Stimulated activated naive CD8-positive, alpha-beta T cell treated with anti-CD3 and anti-CD28 coated beads, Interleukin-15, amount 100 ng/mL, for 72 hours (primary cell): Measurements from ENCODE around the gene ADAT2.

Experiments used
- ATAC-seq: fragments of 150-1000 bp; cut with Tn5 transposase; 2 replicates; pipeline ENCODE4 v1.10.0; 2021; ENCODE audit warnings: mild to moderate bottlenecking, moderate library complexity
- DNase-seq, 2 donors: peaks; one replicate each; pipeline ENCODE4 v3.0.0; 2021 to 2022
- H3K27ac Mint-ChIP-seq, 2 donors: one replicate each; pipeline ENCODE4 v1.8.0; 2022; ENCODE audit warnings: mild to moderate bottlenecking in 2 of 2, mixed read lengths in 2 of 2, moderate library complexity in 2 of 2
- H3K27me3 Mint-ChIP-seq: one replicate; pipeline ENCODE4 v1.8.0; 2022; ENCODE audit warnings: mixed read lengths
- H3K4me1 Mint-ChIP-seq: one replicate; pipeline ENCODE4 v1.8.0; 2022; ENCODE audit warnings: mild to moderate bottlenecking, mixed read lengths
- H3K4me3 Mint-ChIP-seq, 2 donors: one replicate each; pipeline ENCODE4 v1.8.0; 2022; ENCODE audit warnings: mild to moderate bottlenecking in 2 of 2, mixed read lengths in 2 of 2, moderate library complexity in 1 of 2
- H3K9me3 Mint-ChIP-seq, 2 donors: one replicate each; pipeline ENCODE4 v1.8.0; 2022; ENCODE audit warnings: mixed read lengths in 2 of 2

ADAT2 gene

DNA sequence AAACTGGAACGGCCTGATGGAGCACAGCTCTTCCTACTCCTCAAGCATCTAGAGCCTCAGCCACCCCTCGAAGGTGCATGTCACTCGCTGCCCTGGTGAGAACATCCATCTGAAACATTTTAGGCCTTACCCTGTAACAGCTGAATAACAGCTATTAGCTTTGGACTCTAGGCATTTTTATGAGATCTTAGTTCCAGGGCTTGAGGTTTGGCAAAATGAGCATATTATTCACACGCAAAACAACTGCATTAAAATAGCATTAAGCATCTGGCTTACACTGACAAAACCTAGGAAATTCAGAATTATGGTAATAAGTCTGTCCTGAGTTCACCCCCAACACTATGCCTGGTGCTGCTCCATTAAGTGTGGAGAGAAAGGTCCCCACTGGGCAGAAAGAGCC is 56.1 kb downstream of the ADAT2 start:
- Mint-ChIP-seq H3K4me3 (no peak overlapping the region), H3K4me1 (no peaks in the 10 kb centered on the region), H3K9me3 (no peaks in the 10 kb centered on the region), H3K27me3 (peaks cover 9% of the 10 kb centered on the region), H3K27ac (no peak overlapping the region)
- ATAC-seq, result no peak
- DNase-seq, result no peak

DNA sequence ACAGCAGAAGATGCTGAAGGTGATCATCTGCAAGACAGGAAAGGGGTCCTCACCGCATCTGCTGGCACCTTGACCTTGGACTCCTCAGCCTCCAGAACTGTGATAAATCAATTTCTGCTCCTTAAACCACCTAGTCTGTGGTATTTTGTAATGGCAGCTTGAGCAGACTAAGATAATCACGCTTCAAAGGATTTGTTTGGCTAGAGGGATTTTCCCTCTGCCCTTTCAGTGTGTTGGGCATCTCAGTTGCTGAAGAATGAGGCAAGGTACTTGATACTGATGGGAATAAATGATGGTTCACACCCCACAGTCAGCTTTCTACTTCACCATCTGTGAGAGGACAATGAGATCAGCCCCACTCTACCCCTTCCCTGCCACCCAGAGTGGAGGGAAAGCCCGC is 60.2 kb downstream of the ADAT2 start:
- Mint-ChIP-seq H3K27ac (no peak overlapping the region), H3K27me3 (peaks cover 18% of the 10 kb centered on the region), H3K4me1 (no peaks in the 10 kb centered on the region), H3K4me3 (no peak overlapping the region), H3K9me3 (no peaks in the 10 kb centered on the region)
- no peak for DNase-seq
- no peak for ATAC-seq

DNA sequence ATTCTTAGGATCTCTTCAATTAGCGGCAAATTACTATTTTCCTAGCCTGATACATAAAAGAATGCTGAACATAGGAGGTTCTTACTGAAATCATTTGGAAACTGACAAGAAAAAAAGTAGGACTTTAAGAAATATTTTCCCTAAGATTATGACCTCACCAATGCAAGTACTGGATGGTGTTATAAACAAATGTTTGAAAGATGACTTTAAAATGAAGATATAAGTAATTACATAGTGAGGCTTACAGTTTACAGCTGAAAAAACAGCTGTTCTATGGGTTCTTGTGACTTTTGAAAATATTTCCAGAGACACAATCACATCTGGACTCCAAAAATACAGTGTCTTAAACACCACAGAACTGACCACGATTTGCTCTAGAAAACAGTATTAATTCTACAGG is 64.9 kb downstream of the ADAT2 start:
- peaks cover 0 to 4% of the 10 kb centered on the region in 2 donors for H3K9me3 Mint-ChIP-seq
- H3K27me3 Mint-ChIP-seq, result peaks cover 9% of the 10 kb centered on the region
- H3K4me3 Mint-ChIP-seq, result no peak overlapping the region
- ATAC-seq (no peak), DNase-seq (no peak)
- H3K27ac Mint-ChIP-seq, result no peak overlapping the region
- H3K4me1 Mint-ChIP-seq, result no peaks in the 10 kb centered on the region

DNA sequence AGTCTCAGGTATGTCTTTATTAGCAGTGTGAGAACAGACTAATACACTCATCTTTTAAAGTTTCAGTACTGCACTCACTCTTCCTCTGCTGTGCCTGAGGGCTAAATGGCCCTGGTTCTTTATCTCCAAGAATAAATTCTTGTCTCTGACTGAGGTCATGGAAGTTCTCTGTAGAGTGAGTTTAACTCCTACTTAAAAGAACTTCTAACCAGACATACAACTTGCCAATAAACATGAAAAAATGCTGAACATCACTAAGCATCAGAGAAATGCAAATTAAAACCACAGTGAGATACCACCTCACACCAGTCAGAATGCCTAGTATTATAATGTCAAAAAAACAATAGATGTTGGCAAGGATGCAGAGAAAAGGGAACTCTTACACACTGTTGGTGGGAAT is 73.6 kb downstream of the ADAT2 start:
- Mint-ChIP-seq H3K27me3 (peaks cover 7% of the 10 kb centered on the region), H3K9me3 (peaks cover 10 to 13% of the 10 kb centered on the region in 2 donors)

DNA sequence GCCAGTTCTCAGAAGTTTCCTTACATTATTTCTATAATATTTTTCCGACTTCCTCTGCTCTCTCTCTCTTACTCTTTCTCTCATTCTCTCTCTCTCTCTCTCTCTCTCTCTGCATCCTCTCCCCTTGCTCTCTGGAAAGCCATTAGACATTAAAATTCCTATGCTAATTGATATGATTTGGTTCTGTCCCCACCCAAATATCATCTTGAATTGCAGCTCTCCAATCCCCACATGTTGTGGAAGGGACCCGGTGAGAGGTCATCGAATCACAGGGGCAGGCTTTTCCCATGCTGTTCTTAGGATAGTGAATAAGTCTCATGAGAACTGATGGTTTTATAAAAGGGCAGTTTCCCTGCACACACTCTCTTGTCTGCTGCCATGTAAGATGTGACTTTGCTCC is 74.1 kb downstream of the ADAT2 start:
- DNase-seq (no peak), ATAC-seq (no peak)
- Mint-ChIP-seq H3K9me3 (peaks cover 10 to 13% of the 10 kb centered on the region in 2 donors), H3K27ac (no peak overlapping the region), H3K4me3 (no peak overlapping the region), H3K27me3 (peaks cover 7% of the 10 kb centered on the region), H3K4me1 (no peaks in the 10 kb centered on the region)

More for the DNA sequence above, 73.6 kb downstream of the ADAT2 start:
- Mint-ChIP-seq H3K27ac (no peak overlapping the region), H3K4me3 (no peak overlapping the region), H3K4me1 (no peaks in the 10 kb centered on the region)
- DNase-seq (no peak), ATAC-seq (no peak)

DNA sequence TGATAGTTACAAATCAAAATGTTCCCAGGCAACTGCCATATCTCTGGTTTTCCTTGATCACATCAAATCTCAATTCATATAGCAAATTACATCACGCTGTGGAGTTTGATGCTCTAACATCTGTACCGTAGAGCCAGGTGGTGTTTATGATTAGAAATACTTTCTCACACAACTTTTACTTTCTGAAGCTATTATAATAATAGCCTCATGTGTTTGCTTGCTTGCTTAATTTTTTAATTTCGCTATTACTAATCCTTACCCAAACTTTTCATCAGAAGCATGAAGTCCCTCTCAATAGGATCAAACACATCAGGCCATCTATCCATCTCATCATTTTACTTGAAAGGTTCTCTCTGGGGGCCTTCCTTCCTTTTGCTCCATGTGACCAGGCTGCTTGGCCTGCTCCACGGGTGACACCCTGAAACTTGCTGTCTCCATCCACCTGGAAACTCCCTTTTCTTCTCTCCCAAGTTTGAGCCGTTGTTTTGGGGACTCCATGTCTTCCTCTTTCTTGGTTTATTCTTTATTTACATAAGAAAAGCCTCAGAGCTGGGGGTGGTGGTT is 75.4 kb downstream of the ADAT2 start:
- H3K27me3 Mint-ChIP-seq, result peaks cover 7% of the 10 kb centered on the region
- no peak overlapping the region for H3K4me3 Mint-ChIP-seq
- DNase-seq (no peak), ATAC-seq (no peak)
- no peaks in the 10 kb centered on the region for H3K4me1 Mint-ChIP-seq
- H3K9me3 Mint-ChIP-seq, result peaks cover 10 to 13% of the 10 kb centered on the region in 2 donors
- no peak overlapping the region for H3K27ac Mint-ChIP-seq

DNA sequence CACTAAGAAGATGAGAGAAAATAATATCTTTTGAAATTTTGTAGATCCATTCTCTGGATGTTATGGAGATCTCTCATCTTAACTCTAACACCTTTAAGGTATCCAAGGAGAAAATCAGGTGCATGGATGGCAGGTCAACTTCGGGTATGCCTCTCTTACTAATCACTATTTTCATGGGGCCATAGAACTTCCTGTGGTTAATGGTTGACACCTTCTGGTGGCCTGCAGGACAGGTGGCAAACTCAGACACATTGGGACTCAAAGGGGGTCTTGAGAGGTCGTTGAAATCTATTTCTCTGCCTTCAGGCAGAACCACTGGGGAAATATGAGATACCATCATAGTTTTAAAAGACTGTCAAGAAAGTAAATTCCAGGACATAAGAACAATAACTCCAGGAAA is 76.5 kb downstream of the ADAT2 start:
- H3K27ac Mint-ChIP-seq, result no peak overlapping the region
- H3K27me3 Mint-ChIP-seq, result peaks cover 7% of the 10 kb centered on the region
- H3K4me3 Mint-ChIP-seq, result no peak overlapping the region
- no peak for DNase-seq
- no peak for ATAC-seq
- peaks cover 10 to 13% of the 10 kb centered on the region in 2 donors for H3K9me3 Mint-ChIP-seq
- no peaks in the 10 kb centered on the region for H3K4me1 Mint-ChIP-seq
